Left lobe of liver (tissue), 2 donors: ENCODE results near the gene C4orf46. TPM values are rescaled to one million over a fixed set of nuclear protein-coding genes. Genes with fewer than 3 reads are reported as not detected.
"Not testable (repeated sequence)": the region's sequence is repeated elsewhere in the genome, so short reads cannot be mapped to it uniquely, and the experiment has no call there.

Experiments used
- ATAC-seq: fragments of 200-7000 bp; cut with Tn5 transposase; one replicate; pipeline ENCODE4 v1.9.1; 2020; ENCODE audit warnings: mild to moderate bottlenecking, moderate library complexity
- DNase-seq: peaks from one replicate; pipeline ENCODE4 v3.0.0-alpha.2; 2020; ENCODE audit warnings: low spot score
- total RNA-seq: library from RNA; stranded (reverse); gene quantifications from one replicate; pipeline ENCODE4 v1.2.1, GENCODE V29; 2021
- donor health status: DM: no; HTN: no; CAD: no; lungs with moderate emphysema.
- donor health status: DM: no; HTN: yes; CAD: no.

C4orf46 gene
- total RNA-seq, result 0.60 TPM

DNA sequence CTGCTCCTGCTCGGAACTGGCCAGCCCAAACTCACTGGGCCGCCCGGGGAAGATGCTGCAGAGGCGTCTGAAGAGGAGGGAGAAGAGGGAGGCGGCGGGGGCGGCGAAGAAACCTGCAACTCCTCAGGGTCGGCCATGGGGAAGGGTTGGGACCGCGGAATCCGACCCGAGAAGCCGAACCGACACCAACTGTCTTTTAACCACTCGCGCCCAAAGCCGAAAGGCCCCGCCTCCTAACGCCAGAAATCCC is at the start of gene C4orf46:
C4orf46 (minus strand) TSS at position 223 of the 250 bp plus-strand sequence; CDS start at position 137, 86 bp downstream.
- DNase-seq (no peak), ATAC-seq (peak; percentile 4)

DNA sequence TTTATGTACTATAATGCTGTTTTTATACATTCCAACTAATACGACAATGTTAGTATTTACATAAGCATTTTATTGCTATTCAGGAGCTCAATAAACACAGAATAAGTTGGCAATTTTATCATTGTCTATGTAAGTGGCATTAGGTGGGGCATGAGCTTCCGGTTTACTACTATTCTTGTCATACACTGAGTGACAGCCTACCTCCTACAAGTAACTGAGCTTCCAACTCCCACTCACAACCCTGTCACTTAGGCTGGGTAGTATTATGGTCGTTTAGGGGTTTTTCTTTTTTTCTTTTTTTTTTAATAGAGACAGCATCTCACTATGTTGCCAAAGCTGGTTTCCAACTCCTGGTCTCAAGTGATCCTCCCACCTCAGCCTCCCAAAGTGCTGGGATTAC is 44.1 kb upstream of the C4orf46 start:
- DNase-seq (no peak), ATAC-seq (no peak)

DNA sequence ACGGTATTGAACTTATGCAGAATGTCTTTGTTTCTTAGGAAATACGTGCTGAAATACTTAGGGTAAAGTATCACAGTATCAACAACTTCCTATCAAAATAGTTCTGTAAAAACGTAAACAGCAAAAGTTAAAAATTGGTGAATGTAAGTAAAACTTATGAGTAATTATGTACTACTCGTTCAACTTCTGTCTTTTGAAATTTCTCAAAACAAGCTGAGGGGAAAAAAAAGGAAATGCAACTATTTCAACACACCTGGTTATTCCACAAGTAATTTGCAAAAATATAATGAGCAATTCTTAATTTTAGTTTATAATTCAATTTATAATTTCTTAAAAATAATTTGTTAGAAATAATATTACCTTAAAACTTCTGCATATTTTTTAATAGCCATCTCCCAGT is 43.2 kb upstream of the C4orf46 start:
- ATAC-seq (no peak), DNase-seq (no peak)

DNA sequence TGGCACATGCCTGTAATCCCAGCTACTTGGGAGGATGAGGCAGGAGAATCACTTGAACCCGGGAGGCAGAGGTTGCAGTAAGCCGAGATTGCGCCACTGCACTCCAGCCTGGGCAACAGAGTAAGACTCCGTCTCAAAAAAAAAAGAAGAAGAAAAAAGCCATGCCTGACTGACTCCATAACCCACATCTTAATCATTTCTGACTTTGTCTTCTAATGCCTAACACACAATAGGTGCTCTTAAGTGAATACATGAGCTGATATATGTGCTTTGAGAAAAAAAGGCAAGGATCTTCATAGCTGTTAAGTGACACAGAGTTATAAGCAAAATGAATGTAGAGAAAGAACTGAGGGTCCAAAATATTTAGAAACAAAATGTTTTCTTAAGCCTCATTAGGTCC is 40.9 kb upstream of the C4orf46 start:
- ATAC-seq, DNase-seq: not testable (repeated sequence)

DNA sequence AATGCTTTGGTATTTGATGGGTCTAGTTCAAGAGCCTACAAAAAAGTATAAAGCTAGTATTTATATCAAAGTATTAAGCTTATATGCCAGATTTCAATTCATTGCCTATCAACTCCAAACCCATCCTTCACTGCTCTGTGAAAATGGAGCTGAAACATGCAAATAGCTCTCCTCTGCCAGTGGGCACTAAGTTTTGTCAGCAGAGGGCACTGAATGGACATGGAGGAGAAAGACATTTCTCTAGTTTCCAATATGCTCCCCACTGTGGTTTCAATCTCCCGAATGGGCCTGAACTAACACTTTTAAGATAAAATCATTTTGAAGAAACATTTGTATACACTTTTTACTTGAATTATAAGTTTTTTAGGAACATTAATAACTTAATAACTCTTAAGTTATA is 39.1 kb upstream of the C4orf46 start:
- no peak for DNase-seq
- peak; percentile 57 for ATAC-seq

DNA sequence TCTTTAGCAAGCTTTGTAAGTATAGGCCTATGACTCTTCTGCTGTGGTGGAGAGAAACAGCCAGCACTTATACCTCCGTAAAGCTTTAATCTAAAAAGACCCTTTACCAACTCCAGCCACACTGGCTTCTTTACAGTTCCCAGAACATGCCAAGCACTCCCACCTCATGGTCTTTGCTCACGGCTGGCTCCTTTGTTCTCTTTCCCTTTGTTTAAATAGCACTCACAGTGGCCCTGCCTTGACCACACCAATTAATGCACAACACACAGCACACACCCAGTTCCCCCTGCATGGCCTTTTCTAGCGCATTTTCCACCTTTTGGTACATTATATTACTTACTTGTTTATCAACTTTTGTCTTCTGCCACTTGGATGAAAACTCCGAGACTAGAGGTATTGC is 32.6 kb upstream of the C4orf46 start:
- DNase-seq (no peak), ATAC-seq (no peak)

DNA sequence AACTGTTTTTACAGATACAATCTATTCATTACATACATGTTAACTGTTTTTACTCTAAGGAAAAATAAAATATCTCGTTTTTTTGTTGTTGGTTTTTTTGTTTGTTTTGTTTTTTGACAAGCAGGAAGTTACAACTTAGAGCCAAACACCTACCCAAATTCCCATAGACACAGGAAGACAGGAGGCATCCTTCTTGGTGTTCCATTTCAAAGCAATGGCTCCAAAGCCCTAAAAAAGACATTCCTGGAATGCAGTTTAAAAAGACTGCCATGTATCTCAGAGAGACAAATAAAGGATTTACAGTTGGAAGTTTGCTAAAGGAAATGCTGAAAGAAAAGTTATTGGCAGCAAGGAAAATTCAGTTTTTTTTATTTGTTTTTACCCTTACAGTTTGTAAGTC is 17.1 kb upstream of the C4orf46 start:
- ATAC-seq, result no peak
- no peak for DNase-seq

DNA sequence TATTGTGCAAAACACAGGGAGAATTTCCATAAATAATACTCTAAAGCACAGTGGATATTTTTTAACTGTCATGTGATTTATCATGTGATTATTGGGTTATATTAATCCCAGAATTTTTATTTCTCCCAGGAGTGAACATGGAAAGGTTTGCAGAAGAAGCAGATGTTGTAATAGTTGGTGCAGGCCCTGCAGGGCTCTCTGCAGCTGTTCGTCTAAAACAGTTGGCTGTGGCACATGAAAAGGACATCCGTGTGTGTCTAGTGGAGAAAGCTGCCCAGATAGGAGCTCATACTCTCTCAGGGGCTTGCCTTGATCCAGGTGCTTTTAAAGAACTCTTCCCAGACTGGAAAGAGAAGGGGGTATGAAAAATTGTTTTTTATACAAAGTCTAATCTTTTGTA is 10.4 kb upstream of the C4orf46 start:
- no peak for DNase-seq
- peak; percentile 36 for ATAC-seq

DNA sequence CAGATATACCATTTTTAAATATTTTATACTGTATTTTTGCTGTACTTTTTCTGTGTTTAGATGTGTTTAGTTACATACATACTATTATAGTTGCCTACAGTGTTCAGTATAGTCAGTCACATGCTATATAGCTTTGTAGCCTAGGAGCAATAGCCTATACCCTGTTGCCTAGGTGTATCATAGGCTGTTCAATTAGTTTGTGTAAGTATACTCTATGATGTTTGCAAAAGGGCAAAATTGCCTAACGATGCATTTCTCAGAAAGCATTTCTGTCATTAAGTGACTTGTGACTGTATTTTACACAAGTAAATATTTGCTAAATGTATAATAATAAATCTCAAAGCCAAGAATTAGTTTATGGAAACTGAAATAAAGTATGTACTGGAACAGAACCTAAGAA is 9.9 kb upstream of the C4orf46 start:
- DNase-seq (no peak), ATAC-seq (no peak)

DNA sequence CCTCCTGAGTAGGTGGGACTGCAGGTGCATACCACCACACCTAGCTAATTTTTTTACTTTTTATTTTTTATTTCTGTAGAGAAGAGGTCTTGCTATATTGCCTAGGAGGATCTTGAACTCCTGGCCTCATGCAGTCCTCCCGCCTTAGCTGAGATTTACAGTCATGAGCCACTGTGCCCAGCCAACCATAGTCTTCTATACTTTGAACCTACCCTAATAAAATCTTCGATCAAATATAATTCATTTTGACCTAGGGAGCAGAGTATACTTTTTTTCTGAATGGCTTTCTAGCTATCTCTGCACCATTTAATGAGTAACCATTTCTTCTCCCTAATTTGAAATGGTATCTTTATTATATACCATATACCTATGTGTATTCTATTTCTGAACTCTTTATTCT is 7.1 kb upstream of the C4orf46 start:
- DNase-seq (no peak), ATAC-seq (no peak)

DNA sequence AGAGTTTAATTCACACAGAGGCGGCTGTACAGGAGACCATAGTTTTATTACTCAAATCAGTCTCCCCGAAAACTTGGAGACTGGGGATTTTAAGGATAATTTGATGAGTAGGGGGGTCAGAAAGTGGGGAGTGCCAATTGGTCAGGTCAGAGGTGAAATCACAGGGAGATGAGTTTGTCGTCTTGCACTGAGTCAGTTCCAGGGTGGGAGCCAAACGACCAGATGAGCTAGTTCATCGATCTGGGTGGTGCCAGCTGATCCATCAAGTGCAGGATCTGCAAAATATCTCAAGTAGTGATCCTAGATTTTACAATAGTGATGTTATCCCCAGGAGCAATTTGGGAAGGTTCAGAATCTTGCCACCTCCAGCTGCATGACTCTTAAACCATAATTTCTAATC is 4.4 kb upstream of the C4orf46 start:
- no peak for DNase-seq
- no peak for ATAC-seq

DNA sequence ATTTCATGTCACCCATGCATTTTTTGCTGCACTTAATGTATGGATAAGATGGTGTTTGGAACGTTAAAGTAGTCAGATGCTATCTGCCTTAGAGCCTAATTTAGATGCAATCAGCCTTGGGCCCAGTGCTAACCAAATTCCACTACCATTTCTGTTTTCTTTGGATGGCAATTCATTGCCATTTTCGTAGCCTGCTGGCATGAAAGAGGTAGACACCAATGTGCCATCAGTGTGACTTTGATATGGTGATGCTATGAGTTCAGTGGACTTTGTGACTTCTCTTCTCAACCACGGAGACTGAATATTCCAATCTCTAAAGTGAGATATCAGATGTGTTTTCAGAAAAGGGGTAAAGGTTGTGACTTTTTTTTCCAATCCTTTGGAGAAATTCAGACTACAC is 1.9 kb upstream of the C4orf46 start:
- DNase-seq, result peak; percentile 59
- peak; percentile 15 for ATAC-seq

DNA sequence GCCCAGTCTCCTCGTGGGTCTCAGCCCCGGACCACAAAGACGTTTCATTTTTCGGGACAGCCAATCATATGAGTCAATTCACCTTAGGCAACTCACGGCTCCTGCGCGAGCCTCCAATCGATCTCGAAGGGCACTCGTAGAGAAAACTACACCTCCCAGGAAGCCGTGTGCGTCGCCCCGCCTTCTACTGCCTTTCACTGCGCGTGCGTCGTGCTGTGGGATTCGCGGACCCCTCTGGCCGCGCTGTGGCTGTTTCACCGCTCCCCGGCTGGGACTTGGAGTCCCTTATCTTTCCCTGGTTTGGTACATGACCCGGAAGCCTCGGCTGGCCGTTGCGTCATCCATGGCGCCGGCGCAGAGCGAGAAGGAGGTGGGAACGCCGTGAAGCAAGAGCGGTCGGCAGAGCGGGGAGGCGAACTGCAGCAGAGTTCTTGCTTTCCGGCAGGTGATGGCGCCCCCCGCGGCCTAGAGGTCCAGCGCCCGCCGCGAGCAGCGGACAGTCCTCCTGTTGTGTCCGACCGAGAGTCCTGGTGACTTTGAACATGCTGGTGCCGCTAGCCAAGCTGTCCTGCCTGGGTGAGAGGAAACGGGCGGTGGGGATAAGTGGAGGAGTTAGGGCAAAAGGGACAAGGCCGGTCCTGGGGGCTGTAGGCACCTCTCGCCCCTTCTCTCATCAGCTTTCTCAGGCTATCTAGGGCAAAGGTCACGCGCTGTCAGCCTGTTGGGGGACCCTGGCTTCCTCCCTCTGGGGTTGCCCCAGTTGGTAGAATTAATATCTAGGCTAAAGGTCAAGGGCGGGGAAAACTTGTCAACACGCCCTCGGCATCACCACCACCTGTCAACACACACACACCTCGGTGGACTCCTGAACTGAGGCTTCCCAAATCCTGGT is 474 bp upstream of the C4orf46 start, which contains the start of gene ETFDH:
ETFDH (plus strand) TSS at position 382 of the 892 bp plus-strand sequence; CDS start at position 543, 161 bp downstream.
- ATAC-seq (peak; percentile 87), DNase-seq (peak; percentile 100)

DNA sequence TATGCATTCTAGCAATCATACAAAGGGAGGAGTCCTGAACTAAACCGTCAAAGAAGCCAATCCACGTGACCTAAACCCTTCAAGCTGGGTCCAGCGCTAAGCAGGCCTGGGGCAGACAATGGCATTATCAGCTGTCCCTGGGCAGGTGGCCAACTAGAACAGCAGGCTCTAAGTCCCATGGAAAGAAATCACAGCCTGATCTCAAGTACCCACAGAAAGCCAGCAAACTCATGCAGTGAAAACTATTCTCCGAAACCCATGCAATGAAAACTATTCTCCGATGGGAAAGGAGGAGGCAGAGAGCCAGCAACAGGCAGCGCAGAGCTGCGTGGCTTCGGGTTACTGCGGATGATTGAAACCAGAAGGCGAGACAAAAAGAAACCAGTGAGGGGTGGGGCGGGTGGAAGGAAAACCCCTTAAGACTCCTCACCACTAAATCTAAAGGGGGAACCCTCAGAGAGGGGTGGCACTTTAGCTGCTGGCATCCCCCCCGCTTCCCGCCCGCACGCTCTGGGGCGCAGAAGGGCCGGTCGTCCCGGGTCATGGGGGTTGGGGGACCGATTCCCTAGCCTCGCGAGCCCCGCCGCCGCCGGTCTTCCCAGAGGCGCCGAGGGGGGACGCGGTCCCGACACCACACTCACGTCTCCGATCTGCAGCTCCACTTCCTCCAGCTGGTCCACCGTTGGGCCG is 567 bp downstream of the C4orf46 start:
- DNase-seq (peak; percentile 58), ATAC-seq (no peak)

DNA sequence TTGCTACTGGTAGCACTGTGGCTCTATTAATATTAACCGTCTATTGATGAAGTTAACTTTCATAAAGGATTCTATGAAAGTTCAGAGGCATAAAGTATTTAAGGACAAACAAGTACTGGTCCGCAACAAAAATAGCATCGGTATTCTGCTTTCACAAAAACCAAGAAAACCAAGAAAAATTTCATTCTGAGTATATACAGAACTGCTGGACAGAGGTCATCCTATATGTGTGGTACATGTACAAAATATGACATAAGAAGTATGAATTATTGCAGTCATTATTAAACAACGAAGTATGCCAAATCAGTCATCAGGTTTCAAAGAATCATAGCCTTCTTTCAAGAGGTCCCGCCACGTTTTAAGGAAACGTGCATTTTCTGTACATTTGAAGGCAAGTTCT is 2.4 kb downstream of the C4orf46 start:
- no peak for ATAC-seq

DNA sequence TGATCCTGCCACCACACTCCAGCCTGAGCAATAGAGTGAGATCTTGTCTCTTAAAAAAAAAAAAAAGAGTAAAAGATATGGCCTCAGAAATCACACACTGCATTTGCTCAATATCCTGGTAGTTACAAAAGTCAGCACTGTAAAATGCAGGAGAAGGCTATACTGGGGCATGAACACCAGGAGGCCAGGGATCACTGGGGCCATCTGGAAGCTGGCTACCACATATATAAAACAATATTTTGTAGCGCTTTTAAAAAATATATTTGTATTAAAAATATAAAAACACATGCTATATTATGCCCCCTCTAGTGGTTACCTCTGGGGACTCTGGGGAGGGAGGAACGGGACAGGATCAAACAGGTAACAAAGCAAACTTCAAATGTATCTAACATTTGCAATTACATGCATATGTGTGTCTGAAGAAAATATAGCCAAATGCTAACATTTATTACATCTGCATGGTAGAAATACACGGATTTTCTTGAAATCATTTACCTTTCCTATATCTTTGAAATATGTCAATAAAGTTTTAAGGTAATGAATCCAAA is 4.0 kb downstream of the C4orf46 start:
- DNase-seq, result no peak
- ATAC-seq, result no peak

More for the DNA sequence above, 2.4 kb downstream of the C4orf46 start:
- DNase-seq, result no peak

DNA sequence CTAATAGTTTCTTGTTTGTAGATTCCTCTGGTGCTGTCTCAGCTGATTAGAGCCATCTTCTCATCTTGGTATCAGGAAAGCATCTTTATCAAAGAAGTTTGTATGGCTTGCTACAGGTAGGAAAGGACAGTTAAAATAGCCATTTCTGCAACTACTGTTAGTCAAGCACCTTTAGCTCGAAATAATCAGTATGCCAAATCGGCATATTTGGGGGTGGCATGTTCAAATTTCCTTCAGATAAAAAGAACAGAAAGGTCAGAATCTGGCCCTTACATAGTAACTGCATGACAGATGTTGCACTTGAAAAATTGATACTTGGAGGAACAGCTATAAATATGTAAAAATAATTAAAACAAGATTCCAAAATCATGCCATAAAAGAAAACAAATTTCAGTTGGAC is 4.8 kb downstream of the C4orf46 start:
- DNase-seq (no peak), ATAC-seq (no peak)

DNA sequence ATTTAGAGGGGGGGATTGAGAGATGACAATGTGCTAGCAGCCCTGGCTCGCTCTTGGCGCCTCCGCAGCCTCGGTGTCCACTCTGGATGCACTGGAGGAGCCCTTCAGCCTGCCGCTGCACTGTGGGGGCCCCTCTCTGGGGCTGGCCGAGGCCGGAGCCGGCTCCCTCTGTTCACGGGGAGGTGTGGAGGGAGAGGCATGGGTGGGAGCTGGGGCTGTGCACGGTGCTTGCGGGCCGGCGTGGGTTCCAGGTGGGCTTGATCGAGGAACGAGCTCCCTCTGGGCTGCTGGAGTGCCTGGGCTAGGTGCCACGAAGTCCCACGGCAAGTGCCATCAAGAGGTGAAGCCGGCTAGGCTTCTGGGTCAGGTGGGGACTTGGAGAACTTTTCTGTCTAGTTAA is 6.9 kb downstream of the C4orf46 start:
- no peak for DNase-seq
- no peak for ATAC-seq

DNA sequence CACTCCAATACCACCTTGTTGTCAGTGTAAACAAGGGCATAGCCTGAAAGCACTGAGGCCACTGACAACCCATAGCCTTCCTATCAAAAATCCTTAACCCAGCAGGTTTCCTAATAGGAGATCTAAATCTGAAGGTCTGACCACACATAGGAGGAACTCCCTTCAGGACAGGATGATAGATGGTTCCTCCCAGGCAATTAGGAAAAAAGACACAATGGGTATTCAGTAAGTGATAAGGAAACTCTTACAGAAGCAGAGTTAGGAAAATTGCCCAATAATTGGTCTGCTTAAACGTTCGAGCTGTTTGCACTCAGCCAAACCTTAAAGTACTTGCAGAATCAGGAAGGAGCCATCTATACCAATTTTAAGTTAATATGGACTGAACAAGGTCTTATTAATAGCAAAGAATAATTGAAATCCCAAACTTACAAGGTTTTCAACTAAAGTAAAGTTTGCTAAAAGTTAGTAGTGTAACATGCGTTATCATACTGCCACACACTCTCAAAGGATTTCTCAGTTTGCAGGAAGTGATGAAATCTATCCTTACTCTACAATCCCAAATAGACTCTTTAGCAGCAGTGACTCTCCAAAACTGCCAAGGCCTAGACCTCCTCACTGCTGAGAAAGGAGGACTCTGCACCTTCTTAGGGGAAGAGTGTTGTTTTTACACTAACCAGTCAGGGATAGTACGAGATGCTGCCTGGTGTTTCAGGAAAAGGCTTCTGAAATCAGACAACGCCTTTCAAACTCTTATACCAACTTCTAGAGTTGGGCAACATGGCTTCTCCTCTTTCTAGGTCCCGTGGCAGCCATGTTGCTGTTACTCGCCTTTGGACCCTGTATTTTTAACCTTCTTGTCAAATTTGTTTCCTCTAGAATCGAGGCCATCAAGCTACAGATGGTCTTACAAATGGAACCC is 7.7 kb downstream of the C4orf46 start:
- not testable (repeated sequence) for DNase-seq, ATAC-seq

DNA sequence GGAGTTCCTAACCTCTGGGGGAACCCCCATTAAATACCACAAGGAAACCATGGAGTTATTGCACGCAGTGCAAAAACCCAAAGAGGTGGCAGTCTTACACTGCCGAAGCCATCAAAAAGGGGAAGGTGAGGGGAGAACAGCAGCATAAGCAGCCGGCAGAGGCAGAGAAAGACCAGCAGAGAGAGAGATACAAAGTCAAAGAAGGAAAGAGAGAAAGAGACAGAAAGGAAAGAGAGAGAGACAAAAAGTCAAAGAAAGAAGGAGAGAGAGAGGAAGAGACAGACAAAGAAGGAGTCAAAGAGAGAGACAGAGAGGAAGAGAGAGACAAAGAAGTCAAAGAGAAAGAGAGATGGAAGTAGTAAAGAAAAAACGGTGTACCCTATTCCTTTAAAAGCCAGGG is 8.4 kb downstream of the C4orf46 start:
- not testable (repeated sequence) for DNase-seq, ATAC-seq

DNA sequence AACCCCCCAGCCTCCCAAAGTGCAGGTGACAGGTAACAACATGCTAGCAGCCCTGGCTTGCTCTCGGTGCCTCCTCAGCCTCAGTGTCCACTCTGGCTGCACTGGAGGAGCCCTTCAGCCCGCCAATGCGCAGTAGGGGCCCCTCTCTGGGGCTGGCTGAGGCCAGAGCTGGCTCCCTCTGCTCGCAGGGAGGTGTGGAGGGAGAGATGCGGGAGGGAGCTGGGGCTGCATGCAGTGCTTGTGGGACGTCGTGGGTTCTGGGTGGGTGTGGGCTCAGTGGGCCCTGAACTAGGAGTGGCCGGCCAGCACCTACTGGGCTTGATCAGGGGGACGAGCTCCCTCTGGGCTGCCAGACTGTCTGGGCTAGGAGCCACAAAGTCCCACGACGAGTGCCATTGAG is 14.4 kb downstream of the C4orf46 start:
- no peak for DNase-seq
- no peak for ATAC-seq
